ENCODE data around the gene SLC5A1.
"Not testable (repeated sequence)": the region's sequence is repeated elsewhere in the genome, so short reads cannot be mapped to it uniquely, and the experiment has no call there.

GRCh38 chr22:32157632-32158031 lies 114.6 kb downstream of the SLC5A1 start:
- TF ChIP-seq CTCF, EZH2, EZH2phosphoT487 (IDR thresholded peaks at IDR 0.05): not testable (repeated sequence)

Data from neural progenitor cell (in vitro differentiated cells).